Measurements from ENCODE around the gene IRF6.

IRF6 gene

DNA sequence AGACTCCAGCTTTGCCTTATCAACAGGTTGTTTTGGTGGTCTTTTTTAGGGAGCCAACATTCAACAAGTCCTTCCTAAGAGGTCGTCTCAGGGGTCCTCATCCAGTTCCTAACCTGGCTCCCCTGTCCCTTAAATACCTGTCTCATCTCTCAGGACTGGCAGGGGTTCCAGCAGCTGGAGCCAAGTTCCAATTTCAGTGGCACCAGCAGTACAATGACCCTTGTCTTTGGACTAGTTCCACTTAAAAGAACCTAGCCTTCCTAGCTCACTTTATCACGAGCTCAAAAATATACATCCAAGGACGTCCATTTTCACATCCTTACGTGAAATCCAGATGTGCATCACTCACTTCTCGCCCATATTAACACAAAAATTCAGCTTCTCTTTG lies 68.8 kb downstream of the IRF6 start:
- in situ Hi-C loops (cut with HindIII; ENCODE audit: low sequenced_read_pairs), result no loop called here

GRCh38 chr1:209736490-209737117 lies 69.3 kb downstream of the IRF6 start:
- no peak for DNase-seq (ENCODE audit: low read depth, low spot score)
- no peak overlapping the region for H3K4me3 ChIP-seq (ENCODE audit: low read depth, low read length)
- TF ChIP-seq, protein P1, sequence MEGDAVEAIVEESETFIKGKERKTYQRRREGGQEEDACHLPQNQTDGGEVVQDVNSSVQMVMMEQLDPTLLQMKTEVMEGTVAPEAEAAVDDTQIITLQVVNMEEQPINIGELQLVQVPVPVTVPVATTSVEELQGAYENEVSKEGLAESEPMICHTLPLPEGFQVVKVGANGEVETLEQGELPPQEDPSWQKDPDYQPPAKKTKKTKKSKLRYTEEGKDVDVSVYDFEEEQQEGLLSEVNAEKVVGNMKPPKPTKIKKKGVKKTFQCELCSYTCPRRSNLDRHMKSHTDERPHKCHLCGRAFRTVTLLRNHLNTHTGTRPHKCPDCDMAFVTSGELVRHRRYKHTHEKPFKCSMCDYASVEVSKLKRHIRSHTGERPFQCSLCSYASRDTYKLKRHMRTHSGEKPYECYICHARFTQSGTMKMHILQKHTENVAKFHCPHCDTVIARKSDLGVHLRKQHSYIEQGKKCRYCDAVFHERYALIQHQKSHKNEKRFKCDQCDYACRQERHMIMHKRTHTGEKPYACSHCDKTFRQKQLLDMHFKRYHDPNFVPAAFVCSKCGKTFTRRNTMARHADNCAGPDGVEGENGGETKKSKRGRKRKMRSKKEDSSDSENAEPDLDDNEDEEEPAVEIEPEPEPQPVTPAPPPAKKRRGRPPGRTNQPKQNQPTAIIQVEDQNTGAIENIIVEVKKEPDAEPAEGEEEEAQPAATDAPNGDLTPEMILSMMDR (IDR thresholded peaks at IDR 0.05; ENCODE audit: low read depth, low read length), result no peak
- in situ Hi-C loops (cut with HindIII; ENCODE audit: low sequenced_read_pairs), result no loop called here

More for the DNA sequence above, 68.8 kb downstream of the IRF6 start:
- no peak overlapping the region for H3K4me3 ChIP-seq (ENCODE audit: low read depth, low read length)
- TF ChIP-seq, protein P1 (IDR thresholded peaks at IDR 0.05; ENCODE audit: low read depth, low read length), result no peak
- no peak for DNase-seq (ENCODE audit: low read depth, low spot score)

All from astrocyte of the spinal cord (primary cell).